BE2C (cell line): ENCODE results near the gene GUCA1A.
A peak's percentile ranks its signal among the peaks of the same experiment; 100 is the strongest.

Source experiments
- DNase-seq: peaks from one replicate; pipeline ENCODE4 v3.0.0-alpha.2; 2020
- H3K27me3 ChIP-seq: fragments of 250-450 bp; sonication (Bioruptor Pico); 2 replicates; pipeline ENCODE4 v1.5.1; 2020; ENCODE audit warnings: mild to moderate bottlenecking
- H3K36me3 ChIP-seq: fragments of 250-450 bp; sonication (Bioruptor Pico); 2 replicates; pipeline ENCODE4 v1.5.1; 2020; ENCODE audit warnings: mild to moderate bottlenecking
- H3K4me1 ChIP-seq: fragments of 250-450 bp; sonication (Bioruptor Pico); 2 replicates; pipeline ENCODE4 v1.5.1; 2020
- H3K4me3 ChIP-seq: 2 replicates; pipeline ENCODE4 v1.5.1; 2011; ENCODE audit warnings: low read depth, low read length
- H3K9me3 ChIP-seq: fragments of 250-450 bp; sonication (Bioruptor Pico); 2 replicates; pipeline ENCODE4 v1.5.1; 2020
- CTCF ChIP-seq: IDR thresholded peaks from 2 replicates; pipeline ENCODE4 v1.5.1; 2012; ENCODE audit warnings: mild to moderate bottlenecking, low read depth, low read length

Gene GUCA1A

GRCh38 chr6:42136508-42137193, 36.5 kb upstream of the GUCA1A start:
- H3K9me3 ChIP-seq: no peaks in the 10 kb centered on the region
- H3K4me3 ChIP-seq: peak overlapping the region; percentile 21
- no peaks in the 10 kb centered on the region for H3K36me3 ChIP-seq
- H3K27me3 ChIP-seq: no peaks in the 10 kb centered on the region
- H3K4me1 ChIP-seq: peaks cover 49% of the 10 kb centered on the region
- DNase-seq: peak; percentile 73
- TF ChIP-seq CTCF: peak; percentile 67

DNA sequence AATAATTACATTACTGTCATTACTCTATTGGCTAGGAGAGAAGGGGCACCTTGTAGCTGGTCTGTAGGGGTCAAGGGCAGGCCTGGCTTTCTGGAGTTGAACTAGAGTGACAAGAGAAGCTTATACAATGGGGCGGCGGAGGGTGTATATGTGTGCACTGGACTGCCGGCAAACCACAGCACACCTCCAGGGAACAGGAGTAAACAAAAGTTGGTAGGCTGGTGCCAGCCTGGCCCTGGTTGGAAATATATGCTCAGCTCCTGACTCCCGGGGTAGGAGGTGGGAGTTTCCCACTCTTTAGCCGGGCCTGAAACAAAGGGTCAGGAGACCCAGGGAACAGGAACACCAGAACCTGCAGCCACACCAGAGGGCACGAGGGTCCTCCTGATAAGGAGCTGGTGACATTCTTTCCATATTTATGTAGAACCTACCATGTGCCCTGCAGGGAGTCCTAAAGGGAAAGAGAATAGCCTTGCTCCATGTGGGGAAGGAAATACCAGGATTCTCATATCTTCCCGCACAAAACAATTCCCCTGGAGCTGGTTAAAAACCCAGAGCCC, 35.9 kb upstream of the GUCA1A start:
- peak; percentile 86 for DNase-seq
- peaks cover 51% of the 10 kb centered on the region for H3K4me1 ChIP-seq

DNA sequence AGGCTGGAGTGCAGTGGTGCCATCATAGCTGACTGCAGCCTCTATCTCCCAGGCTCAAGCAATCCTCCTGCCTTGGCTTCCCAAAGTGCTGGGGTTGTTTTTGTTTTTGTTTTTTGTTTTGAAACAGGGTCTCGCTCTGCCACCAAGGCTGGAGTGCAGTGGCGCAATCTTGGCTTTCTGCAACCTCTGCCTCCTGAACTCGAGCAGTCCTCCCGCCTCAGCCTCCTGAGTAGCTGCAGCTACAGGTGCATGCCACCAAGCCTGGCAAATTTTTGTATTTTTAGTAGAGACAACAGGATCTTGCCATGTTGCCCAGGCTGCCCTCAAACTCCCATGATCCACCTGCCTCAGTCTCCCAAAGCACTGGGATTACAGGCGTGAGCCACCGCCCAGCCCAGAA, 35.0 kb upstream of the GUCA1A start:
- DNase-seq: no peak
- Histone ChIP-seq H3K27me3 (no peaks in the 10 kb centered on the region), H3K4me1 (peaks cover 56% of the 10 kb centered on the region), H3K9me3 (no peaks in the 10 kb centered on the region), H3K36me3 (no peaks in the 10 kb centered on the region), H3K4me3 (no peak overlapping the region)
- TF ChIP-seq CTCF: no peak

More for the DNA sequence above, 35.9 kb upstream of the GUCA1A start:
- no peak for TF ChIP-seq CTCF
- no peaks in the 10 kb centered on the region for H3K9me3 ChIP-seq
- no peaks in the 10 kb centered on the region for H3K36me3 ChIP-seq
- peak overlapping the region; percentile 21 for H3K4me3 ChIP-seq
- no peaks in the 10 kb centered on the region for H3K27me3 ChIP-seq

DNA sequence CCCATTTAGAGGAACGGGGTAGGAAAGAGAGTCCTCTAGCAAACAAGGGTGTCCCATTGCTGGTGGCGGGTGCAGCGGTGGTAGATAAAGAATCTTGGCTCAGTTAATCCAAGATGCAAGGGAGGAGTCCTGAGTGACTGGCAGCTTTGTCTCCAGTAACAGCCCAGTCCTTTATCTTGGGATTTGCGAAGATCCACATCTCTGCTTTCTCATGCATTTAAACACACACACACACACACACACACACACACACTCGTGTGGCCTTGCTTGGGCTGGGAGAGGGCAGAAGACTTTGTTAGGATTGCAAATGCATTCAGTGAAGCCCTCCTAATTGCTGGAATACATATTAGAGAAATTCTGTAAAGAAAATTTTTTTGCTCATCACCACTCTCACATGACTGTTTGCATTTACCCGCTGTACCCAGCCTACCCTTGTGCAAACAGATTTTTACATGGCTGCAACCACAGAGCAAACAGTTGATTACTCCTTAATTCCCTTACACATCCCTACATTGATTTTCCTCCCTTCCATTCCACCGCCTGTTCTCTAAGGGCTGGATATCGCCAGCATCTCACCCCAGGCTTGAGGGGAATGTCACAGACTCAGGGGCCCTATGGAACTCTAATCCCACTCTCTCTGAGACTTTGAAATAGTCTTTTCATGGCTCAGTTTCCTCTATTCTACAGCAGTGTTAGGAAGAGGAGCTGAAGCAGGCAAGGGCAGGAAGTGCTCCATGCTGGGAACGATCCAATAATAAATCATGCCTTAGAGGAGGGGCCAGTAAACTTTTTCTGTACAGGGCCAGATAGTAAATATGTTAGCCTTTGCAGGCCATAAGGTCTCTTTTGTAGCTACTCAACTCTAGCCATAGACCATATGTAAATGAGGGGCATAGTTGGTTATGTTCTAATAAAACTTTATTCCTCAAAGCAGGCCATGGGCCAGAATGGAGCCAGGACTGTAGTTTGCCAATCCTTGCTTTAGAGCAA, 34.2 kb upstream of the GUCA1A start:
- no peak overlapping the region for H3K4me3 ChIP-seq
- no peak for TF ChIP-seq CTCF
- H3K27me3 ChIP-seq: no peaks in the 10 kb centered on the region
- no peak for DNase-seq
- no peaks in the 10 kb centered on the region for H3K9me3 ChIP-seq
- no peaks in the 10 kb centered on the region for H3K36me3 ChIP-seq
- H3K4me1 ChIP-seq: peaks cover 56% of the 10 kb centered on the region

DNA sequence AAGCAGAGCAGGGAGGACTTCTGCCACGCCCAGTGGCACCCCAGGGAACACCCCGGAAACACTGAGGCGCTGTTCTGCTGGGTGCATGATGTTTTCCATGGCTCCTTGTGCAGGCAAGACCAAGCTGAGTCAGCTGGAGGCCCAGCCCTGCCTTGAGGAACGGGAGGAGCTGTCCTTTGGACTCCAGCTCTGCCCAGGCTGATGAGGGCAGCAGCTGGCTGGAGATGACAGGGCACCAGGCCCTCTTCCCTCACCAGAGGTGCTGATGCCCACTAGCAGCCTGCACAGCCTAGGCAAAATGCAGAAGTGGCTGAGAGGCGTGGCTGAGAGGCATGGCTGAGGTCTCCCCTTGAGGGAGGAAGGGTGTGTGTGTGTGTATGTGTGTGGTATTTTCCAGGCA, 33.1 kb upstream of the GUCA1A start:
- no peak overlapping the region for H3K4me3 ChIP-seq
- H3K4me1 ChIP-seq: peaks cover 55% of the 10 kb centered on the region
- H3K27me3 ChIP-seq: no peaks in the 10 kb centered on the region

More for the DNA sequence above, 33.1 kb upstream of the GUCA1A start:
- TF ChIP-seq CTCF: no peak
- no peak for DNase-seq
- no peaks in the 10 kb centered on the region for H3K9me3 ChIP-seq
- no peaks in the 10 kb centered on the region for H3K36me3 ChIP-seq
